ENCODE data around the gene SFXN3. TPM values are rescaled to one million over a fixed set of nuclear protein-coding genes. Genes with fewer than 3 reads are reported as not detected.

Gene SFXN3
- total RNA-seq, 4 donors from 2014 or later = 26.9 to 131 (median 101) TPM

DNA sequence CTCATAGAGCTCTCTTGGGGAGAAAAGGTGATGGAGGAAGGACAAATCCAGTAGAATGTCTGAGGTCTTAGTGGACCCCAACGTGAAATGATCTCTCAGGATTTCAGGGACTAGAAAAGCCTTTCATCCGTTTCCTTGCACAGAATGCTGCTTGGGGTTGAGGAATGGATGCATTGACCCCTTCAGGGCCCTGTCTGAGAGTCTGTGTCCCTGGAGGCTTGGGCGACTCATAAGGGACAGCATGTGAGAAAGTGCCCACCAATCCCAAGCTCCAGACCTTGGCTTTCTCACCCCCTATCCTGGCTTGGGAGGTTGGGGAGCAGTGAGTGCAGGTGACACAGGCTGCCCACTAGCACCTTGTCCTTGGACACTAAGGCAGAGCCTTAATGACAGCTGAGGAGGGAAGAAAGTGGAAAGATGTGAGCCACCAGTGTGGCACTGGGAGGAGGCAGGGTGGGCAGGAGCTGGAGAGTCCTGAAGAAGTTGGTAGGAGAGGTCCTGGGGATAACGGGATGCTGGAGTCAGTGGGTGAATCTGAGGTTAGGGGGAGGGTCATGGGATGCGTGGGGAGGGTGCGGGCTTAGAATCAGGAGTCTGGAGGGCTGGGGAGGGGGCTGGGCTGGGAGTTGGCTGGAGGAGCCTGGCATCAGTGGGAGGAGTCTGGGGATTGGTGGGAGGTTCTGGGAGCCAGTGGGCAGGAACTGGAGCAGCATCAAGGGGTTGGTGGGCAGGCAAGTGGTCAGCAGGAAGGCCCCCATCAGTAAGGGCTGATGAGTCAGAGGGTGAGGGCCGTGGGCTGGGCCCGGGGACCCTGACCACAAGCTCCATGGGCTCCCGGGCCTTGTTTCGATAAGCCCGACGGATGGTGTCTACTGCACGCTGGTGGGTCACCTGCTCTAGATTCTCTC is 22.9 kb upstream of the SFXN3 start:
- TF ChIP-seq, protein P1, sequence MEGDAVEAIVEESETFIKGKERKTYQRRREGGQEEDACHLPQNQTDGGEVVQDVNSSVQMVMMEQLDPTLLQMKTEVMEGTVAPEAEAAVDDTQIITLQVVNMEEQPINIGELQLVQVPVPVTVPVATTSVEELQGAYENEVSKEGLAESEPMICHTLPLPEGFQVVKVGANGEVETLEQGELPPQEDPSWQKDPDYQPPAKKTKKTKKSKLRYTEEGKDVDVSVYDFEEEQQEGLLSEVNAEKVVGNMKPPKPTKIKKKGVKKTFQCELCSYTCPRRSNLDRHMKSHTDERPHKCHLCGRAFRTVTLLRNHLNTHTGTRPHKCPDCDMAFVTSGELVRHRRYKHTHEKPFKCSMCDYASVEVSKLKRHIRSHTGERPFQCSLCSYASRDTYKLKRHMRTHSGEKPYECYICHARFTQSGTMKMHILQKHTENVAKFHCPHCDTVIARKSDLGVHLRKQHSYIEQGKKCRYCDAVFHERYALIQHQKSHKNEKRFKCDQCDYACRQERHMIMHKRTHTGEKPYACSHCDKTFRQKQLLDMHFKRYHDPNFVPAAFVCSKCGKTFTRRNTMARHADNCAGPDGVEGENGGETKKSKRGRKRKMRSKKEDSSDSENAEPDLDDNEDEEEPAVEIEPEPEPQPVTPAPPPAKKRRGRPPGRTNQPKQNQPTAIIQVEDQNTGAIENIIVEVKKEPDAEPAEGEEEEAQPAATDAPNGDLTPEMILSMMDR (IDR thresholded peaks at IDR 0.05; ENCODE audit: low read depth) = no peak

DNA sequence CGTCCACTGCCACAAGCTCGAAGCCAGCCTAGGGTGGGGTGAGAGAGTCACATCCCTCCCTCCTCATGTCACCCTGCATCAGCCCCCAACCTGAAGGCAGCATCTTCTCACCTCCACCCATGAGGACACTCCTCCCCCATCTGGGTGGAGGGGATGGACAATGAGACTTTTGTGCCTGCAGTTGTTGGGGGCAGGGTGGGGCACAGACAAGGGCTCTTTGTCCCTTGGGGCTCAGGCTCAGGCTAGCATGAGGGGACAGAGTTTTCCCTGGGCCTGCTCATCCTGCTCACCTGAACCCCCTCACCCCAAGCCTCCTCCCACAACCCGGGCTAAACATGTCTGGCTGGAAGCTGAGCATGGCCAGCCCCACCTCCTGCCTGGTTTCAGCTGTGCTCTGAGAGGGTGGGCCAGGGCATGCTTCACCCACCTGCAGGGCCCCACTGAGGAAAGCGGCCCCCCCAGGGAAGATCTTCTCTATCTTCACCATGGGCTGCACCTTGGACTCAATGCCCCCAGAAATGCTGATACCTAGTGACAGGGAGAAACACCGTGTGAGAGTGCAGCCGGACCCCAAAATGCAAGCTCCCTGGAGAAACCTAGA is 22.1 kb upstream of the SFXN3 start:
- TF ChIP-seq, protein P1 (IDR thresholded peaks at IDR 0.05; ENCODE audit: low read depth) = no peak

DNA sequence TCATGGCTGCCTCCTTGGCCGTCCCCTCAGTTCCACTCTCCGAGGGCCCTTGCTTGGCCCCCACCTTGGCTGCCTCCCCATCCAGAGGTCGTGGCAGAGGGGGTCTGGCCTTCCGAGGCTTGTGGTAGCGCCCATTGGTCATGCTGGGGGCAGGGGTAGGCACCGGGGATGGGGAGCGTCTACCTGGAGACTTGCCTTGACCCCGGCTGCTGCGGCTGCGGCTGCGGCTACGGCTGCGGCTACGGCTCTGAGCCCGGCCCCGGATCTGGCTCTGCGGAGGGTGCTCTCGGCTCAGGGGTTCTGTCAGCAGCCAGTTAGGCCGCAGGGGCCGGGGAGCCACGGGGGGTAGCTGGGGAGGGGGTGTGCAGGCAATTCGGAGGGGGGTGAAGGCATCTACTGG is 20.7 kb upstream of the SFXN3 start:
- TF ChIP-seq, protein P1 (IDR thresholded peaks at IDR 0.05; ENCODE audit: low read depth) = no peak

DNA sequence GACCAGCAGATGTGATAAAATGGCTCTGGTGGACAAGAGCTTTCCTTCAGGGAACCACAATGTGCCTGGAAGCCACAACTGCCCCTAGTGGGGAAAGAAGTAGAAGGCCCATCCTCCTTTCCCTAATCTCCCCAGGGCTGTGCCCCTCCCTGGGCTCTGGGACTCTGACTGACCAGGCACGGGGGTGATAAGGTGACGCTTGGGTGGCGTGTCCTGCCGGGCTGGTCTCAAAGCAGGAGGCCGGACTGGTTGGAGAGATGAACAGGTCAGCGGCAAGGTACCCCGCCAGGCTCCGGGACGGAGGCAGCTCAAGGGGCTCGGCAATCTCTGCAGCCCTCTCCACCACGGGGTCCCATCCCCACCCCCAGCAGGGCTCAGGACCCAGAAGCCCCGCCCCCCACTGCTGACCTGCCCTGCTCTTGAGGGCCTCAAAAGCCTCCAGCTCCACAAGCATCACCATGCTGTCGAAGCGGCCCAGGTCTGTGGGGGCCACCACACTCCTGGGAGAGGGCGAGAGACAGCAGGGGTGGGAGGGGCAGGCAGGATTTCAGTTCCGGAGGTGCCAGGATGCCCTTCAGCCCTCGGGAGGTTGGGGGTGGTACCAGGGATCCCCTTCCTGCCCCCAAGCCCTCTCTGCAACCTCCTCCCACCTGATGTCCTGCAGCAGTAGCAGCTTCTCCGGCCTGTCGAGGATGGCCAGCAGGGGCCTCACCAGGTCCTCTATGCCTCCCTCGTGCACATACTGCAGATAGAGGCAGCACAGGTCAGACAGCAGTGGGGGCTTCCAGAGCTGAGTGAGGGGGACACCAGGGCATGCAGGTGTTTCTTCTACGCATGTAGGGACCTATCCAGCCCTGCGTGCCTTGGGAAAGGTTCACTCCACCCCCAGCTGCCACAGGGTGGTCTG is 19.3 kb upstream of the SFXN3 start:
- TF ChIP-seq, protein P1 (IDR thresholded peaks at IDR 0.05; ENCODE audit: low read depth) = no peak

DNA sequence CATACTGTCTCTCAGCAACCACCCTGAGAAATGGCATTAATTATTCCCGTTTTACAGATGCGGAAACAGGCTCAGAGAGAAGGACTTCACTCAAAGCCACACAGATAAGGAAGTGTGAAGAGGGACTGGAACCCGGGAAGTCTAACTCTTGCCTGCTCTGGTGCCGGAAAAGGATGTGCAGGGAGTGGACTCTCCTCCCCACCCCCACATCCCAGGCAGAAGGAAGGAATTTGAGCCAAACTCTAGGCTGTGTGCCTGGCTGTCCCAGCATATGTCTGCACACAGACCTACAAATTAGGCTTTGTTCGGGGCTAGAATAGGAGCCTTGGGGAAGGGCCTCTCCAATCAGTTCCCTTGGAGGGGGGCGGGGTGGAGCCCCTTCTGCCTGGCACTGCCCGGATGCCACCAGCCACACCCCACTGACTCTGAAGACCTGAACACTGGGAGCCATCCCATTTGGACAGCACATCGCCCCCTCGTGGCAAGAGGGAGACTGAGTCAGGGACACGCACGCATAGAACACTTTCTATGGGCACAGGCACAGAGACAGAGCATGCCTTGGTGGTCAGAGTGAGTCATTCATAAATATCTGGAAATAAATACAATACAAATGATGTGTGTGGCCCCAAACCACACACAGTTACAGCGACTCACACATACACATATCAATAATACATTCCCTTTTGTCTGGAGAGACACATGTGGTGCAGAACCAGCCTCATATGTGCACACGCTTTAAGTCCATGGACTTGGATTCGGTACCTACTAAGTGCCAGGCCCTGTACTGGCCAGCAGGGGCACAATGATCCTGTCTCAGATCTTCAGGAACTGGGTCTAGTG is 18.3 kb upstream of the SFXN3 start:
- TF ChIP-seq, protein P1 (IDR thresholded peaks at IDR 0.05; ENCODE audit: low read depth) = no peak

DNA sequence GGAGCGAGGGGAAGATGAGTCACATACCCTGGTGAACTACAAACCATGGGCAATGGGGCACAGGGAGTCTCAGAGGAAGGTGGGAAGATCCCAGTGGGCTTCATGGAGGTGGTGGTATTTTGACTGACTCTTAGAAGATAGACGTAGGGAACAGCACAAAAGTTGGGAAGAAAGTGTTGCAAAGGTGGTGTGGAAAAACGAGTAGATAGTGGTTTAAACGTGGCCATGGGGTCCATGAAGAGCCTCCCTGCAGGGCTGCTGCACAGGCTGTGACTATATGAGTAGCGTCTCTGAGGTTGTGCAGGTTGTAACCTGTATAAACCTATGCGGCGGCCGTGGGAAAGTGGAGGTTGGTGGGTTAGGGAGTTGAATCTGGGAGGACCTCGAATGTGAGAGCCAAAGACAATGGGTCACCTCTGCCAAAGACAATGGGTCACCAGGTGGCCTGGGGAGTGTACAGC is 17.6 kb upstream of the SFXN3 start:
- TF ChIP-seq, protein P1 (IDR thresholded peaks at IDR 0.05; ENCODE audit: low read depth) = no peak

All from subcutaneous adipose tissue (tissue), 4 donors.